MM.1S (cell line): Measurements from ENCODE around the gene GCC2.

Experiments used
- DNase-seq: peaks from one replicate; pipeline ENCODE4 v3.0.0-alpha.2; 2015
- H2AFZ ChIP-seq: fragments of 300-600 bp; sonication (generic); 2 replicates; pipeline ENCODE4 v1.6.0; 2016; ENCODE audit warnings: antibody characterized with exemption, low read length
- H3F3A ChIP-seq: fragments of 300-600 bp; sonication (generic); 2 replicates; pipeline ENCODE4 v1.6.1; 2016; ENCODE audit warnings: mild to moderate bottlenecking, antibody characterized with exemption, low read length, moderate library complexity, mixed read lengths; ENCODE audit not compliant: insufficient read depth
- H3K27ac ChIP-seq: fragments of 300-600 bp; sonication (generic); 2 replicates; pipeline ENCODE4 v1.5.1; 2016; ENCODE audit warnings: mild to moderate bottlenecking, low read length
- H3K27me3 ChIP-seq: fragments of 300-600 bp; sonication (generic); replicated peaks from 2 replicates; pipeline ENCODE4 v1.6.0; 2016; ENCODE audit warnings: low read length; ENCODE audit not compliant: insufficient read depth
- H3K36me3 ChIP-seq: fragments of 300-600 bp; sonication (generic); replicated peaks from 2 replicates; pipeline ENCODE4 v1.6.1; 2016; ENCODE audit warnings: mild to moderate bottlenecking, low read length, mixed read lengths; ENCODE audit not compliant: insufficient read depth
- H3K4me1 ChIP-seq: fragments of 300-600 bp; sonication (generic); 2 replicates; pipeline ENCODE4 v1.6.1; 2016; ENCODE audit warnings: low read length, mixed read lengths
- H3K4me2 ChIP-seq: fragments of 300-600 bp; sonication (generic); 2 replicates; pipeline ENCODE4 v1.6.0; 2016; ENCODE audit warnings: low read depth, low read length
- H3K4me3 ChIP-seq: fragments of 300-600 bp; sonication (generic); 2 replicates; pipeline ENCODE4 v1.5.1; 2016; ENCODE audit warnings: low read length, mixed read lengths
- H3K79me2 ChIP-seq: fragments of 300-600 bp; sonication (generic); 2 replicates; pipeline ENCODE4 v1.6.1; 2016; ENCODE audit warnings: mixed run types, low read length, mixed read lengths
- H3K9ac ChIP-seq: fragments of 300-600 bp; sonication (generic); 2 replicates; pipeline ENCODE4 v1.6.1; 2016; ENCODE audit warnings: low read length, mixed read lengths
- H3K9me2 ChIP-seq: fragments of 300-600 bp; sonication (generic); replicated peaks from 2 replicates; pipeline ENCODE4 v1.6.1; 2016; ENCODE audit warnings: mild to moderate bottlenecking, low read length, mixed read lengths; ENCODE audit not compliant: insufficient read depth
- H3K9me3 ChIP-seq: fragments of 300-600 bp; sonication (generic); replicated peaks from 2 replicates; pipeline ENCODE4 v1.6.1; 2016; ENCODE audit warnings: mild to moderate bottlenecking, low read length, mixed read lengths; ENCODE audit not compliant: insufficient read depth
- H4K20me1 ChIP-seq: fragments of 300-600 bp; sonication (generic); 2 replicates; pipeline ENCODE4 v1.6.1; 2016; ENCODE audit warnings: mild to moderate bottlenecking, low read length, moderate library complexity, mixed read lengths; ENCODE audit not compliant: insufficient read depth
- EZH2 ChIP-seq: fragments of 300-600 bp; sonication (generic); optimal IDR thresholded peaks from 2 replicates; pipeline ENCODE3; 2017; ENCODE audit warnings: low read depth, mild to moderate bottlenecking, antibody characterized with exemption, low read length, mixed read lengths
- EZH2phosphoT487 ChIP-seq: fragments of 300-600 bp; sonication (generic); IDR thresholded peaks from 2 replicates; pipeline ENCODE4 v1.6.1; 2018; ENCODE audit warnings: antibody characterized with exemption, low read length
- TF ChIP-seq, protein P1 (sequence below): fragments of 300-600 bp; sonication (generic); IDR thresholded peaks from 2 replicates; pipeline ENCODE4 v1.5.1; 2016; ENCODE audit warnings: antibody characterized with exemption, low read length, mixed read lengths

GCC2 gene

DNA sequence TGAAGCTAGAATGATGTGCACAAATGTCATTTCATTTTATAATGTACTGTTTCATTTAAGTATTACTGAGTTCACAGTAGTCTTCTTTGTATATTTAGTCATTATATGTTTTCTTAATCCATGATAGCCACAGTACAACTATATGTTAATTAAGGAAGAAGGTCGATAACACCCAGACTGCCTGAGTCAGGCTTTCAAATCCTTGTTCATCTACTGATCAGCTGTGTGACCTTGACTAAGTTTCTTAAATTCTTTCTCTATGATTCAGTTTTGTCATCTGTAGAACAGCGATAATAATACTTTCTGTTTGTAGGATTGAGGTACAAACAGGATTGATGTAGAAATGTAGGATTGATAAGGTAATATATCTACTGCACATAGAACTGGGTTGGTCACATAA lies 5.4 kb downstream of the GCC2 start:
- H3K4me3 ChIP-seq: no peak overlapping the region
- H3K4me1 ChIP-seq: peaks cover 9% of the 10 kb centered on the region; the same call in 1 of the 2 replicates
- H3K79me2 ChIP-seq: peaks cover 44% of the 10 kb centered on the region
- DNase-seq: no peak
- no peak overlapping the region for H3K4me2 ChIP-seq
- H3K9me2 ChIP-seq: no peaks in the 10 kb centered on the region
- TF ChIP-seq EZH2phosphoT487 (no peak), EZH2 (no peak)
- TF ChIP-seq, protein P1, sequence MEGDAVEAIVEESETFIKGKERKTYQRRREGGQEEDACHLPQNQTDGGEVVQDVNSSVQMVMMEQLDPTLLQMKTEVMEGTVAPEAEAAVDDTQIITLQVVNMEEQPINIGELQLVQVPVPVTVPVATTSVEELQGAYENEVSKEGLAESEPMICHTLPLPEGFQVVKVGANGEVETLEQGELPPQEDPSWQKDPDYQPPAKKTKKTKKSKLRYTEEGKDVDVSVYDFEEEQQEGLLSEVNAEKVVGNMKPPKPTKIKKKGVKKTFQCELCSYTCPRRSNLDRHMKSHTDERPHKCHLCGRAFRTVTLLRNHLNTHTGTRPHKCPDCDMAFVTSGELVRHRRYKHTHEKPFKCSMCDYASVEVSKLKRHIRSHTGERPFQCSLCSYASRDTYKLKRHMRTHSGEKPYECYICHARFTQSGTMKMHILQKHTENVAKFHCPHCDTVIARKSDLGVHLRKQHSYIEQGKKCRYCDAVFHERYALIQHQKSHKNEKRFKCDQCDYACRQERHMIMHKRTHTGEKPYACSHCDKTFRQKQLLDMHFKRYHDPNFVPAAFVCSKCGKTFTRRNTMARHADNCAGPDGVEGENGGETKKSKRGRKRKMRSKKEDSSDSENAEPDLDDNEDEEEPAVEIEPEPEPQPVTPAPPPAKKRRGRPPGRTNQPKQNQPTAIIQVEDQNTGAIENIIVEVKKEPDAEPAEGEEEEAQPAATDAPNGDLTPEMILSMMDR: no peak
- H3F3A ChIP-seq: no peaks in the 10 kb centered on the region
- H3K9ac ChIP-seq: no peak overlapping the region
- H3K36me3 ChIP-seq: peaks cover 5% of the 10 kb centered on the region; the same call in 1 of the 2 replicates
- no peak overlapping the region for H3K27ac ChIP-seq
- H2AFZ ChIP-seq: no peak overlapping the region
- H4K20me1 ChIP-seq: no peaks in the 10 kb centered on the region
- no peaks in the 10 kb centered on the region for H3K9me3 ChIP-seq
- H3K27me3 ChIP-seq: no peaks in the 10 kb centered on the region

DNA sequence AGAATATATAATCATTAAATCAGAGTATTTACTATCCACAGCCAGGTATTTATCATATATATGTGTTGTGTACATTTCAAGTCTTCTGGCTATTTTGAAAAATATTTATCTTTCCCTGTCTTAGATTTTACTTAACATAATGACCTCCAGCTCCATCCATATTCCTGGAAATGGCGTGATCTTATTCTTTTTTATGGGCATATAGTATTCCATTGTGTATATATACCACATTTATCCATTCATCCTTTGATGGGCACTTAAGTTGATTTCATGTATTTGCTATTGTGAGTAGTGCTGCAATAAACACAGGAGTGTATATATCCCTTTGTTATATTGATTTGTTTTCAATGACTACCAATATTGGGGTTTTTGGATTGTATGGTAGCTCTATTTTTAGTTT lies 6.6 kb downstream of the GCC2 start:
- TF ChIP-seq, protein P1: no peak
- H3K9me3 ChIP-seq: no peaks in the 10 kb centered on the region
- H3K9ac ChIP-seq: no peak overlapping the region
- DNase-seq: no peak
- no peak overlapping the region for H2AFZ ChIP-seq
- peaks cover 11% of the 10 kb centered on the region for H3K4me1 ChIP-seq
- H3K36me3 ChIP-seq: peaks cover 5% of the 10 kb centered on the region; the same call in 1 of the 2 replicates
- no peak overlapping the region for H3K4me3 ChIP-seq
- no peaks in the 10 kb centered on the region for H3K27me3 ChIP-seq
- peaks cover 40% of the 10 kb centered on the region for H3K79me2 ChIP-seq
- no peak overlapping the region for H3K4me2 ChIP-seq
- H3F3A ChIP-seq: no peaks in the 10 kb centered on the region
- no peaks in the 10 kb centered on the region for H3K9me2 ChIP-seq
- no peak overlapping the region for H3K27ac ChIP-seq
- H4K20me1 ChIP-seq: no peaks in the 10 kb centered on the region

GRCh38 chr2:108458082-108458481 lies 9.1 kb downstream of the GCC2 start:
- no peaks in the 10 kb centered on the region for H3F3A ChIP-seq
- H3K27me3 ChIP-seq: no peaks in the 10 kb centered on the region
- H3K4me3 ChIP-seq: no peak overlapping the region
- H2AFZ ChIP-seq: no peak overlapping the region
- H3K4me1 ChIP-seq: peaks cover 8% of the 10 kb centered on the region
- H4K20me1 ChIP-seq: no peaks in the 10 kb centered on the region
- H3K9me3 ChIP-seq: no peaks in the 10 kb centered on the region
- H3K36me3 ChIP-seq: peaks cover 5% of the 10 kb centered on the region; the same call in 1 of the 2 replicates
- TF ChIP-seq EZH2phosphoT487: no peak
- TF ChIP-seq, protein P1: no peak
- TF ChIP-seq EZH2: no peak
- H3K79me2 ChIP-seq: peaks cover 34% of the 10 kb centered on the region
- no peak overlapping the region for H3K27ac ChIP-seq
- no peaks in the 10 kb centered on the region for H3K9me2 ChIP-seq
- no peak for DNase-seq
- no peak overlapping the region for H3K4me2 ChIP-seq
- no peak overlapping the region for H3K9ac ChIP-seq
